ENCODE data around the gene OTUD7B. TPM values are rescaled to one million over a fixed set of nuclear protein-coding genes. Genes with fewer than 3 reads are reported as not detected.

The OTUD7B gene
- total and polyA plus RNA-seq, 9 of the 15 experiments (the other 6 are each of a cell fraction or from before 2014, with no cell fraction given), result 0.96 to 18.8 (median 7.4) TPM

DNA sequence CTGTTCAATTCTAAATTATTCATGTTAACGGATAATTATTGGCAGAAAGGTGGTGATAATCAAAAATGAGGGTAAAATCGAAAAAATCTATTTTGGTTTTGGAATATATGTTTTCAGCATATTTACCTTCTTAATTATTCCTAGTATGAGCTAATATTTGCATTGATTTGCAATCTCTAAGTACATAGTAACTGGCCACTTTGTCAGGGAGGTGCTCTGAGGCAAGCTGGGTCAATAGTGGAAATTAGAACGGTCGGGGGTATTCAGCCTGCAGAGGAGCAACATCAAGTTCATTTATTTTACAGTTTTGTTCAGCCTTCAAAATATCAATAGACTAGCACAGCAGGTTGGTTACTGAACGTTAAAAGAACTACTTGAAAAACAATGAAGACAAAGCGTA lies 1.8 kb downstream of the OTUD7B start (continued):
- TF ChIP-seq, protein P1, sequence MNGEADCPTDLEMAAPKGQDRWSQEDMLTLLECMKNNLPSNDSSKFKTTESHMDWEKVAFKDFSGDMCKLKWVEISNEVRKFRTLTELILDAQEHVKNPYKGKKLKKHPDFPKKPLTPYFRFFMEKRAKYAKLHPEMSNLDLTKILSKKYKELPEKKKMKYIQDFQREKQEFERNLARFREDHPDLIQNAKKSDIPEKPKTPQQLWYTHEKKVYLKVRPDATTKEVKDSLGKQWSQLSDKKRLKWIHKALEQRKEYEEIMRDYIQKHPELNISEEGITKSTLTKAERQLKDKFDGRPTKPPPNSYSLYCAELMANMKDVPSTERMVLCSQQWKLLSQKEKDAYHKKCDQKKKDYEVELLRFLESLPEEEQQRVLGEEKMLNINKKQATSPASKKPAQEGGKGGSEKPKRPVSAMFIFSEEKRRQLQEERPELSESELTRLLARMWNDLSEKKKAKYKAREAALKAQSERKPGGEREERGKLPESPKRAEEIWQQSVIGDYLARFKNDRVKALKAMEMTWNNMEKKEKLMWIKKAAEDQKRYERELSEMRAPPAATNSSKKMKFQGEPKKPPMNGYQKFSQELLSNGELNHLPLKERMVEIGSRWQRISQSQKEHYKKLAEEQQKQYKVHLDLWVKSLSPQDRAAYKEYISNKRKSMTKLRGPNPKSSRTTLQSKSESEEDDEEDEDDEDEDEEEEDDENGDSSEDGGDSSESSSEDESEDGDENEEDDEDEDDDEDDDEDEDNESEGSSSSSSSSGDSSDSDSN (IDR thresholded peaks at IDR 0.05; ENCODE audit: borderline replicate concordance in 1 of 2, low read depth in 2 of 2, low read length in 2 of 2), result no peak
- TF ChIP-seq GABPB2 (CRISPR knock-in tag; conservative IDR thresholded peaks at IDR 0.05) (no peak), SAFB (IDR thresholded peaks at IDR 0.05; ENCODE audit: borderline replicate concordance, low read depth, low read length) (no peak), L3MBTL2 (IDR thresholded peaks at IDR 0.05) (no peak), SMARCA5 (IDR thresholded peaks at IDR 0.05) (no peak), SRSF7 (optimal IDR thresholded peaks at IDR 0.05; ENCODE audit: low read depth, low read length) (no peak), ZNF347 (CRISPR knock-in tag; IDR thresholded peaks at IDR 0.05; ENCODE audit: low read depth) (no peak), STAT5B (CRISPR knock-in tag; IDR thresholded peaks at IDR 0.05) (no peak), SIRT6 (IDR thresholded peaks at IDR 0.05; ENCODE audit: low read depth, low read length) (no peak), LEF1 (IDR thresholded peaks at IDR 0.05) (no peak)
- TF ChIP-seq, protein P2, sequence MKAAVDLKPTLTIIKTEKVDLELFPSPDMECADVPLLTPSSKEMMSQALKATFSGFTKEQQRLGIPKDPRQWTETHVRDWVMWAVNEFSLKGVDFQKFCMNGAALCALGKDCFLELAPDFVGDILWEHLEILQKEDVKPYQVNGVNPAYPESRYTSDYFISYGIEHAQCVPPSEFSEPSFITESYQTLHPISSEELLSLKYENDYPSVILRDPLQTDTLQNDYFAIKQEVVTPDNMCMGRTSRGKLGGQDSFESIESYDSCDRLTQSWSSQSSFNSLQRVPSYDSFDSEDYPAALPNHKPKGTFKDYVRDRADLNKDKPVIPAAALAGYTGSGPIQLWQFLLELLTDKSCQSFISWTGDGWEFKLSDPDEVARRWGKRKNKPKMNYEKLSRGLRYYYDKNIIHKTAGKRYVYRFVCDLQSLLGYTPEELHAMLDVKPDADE (conservative IDR thresholded peaks at IDR 0.05; ENCODE audit: control insufficient read depth, low read depth, low read length), result no peak

Data from K562 (cell line).